GM18907 (cell line): ENCODE results near the gene FKBP5.
"Not testable (repeated sequence)": the region's sequence is repeated elsewhere in the genome, so short reads cannot be mapped to it uniquely, and the experiment has no call there.

Experiments
- ATAC-seq: cut with Tn5 transposase; IDR thresholded peaks from one replicate; pipeline ENCODE4 v1.9.1; 2021; ENCODE audit warnings: mild to moderate bottlenecking, moderate library complexity; ENCODE audit not compliant: unreplicated experiment

Gene FKBP5

GRCh38 chr6:35691027-35691824, 2.5 kb upstream of the FKBP5 start:
- ATAC-seq: no peak

- ATAC-seq: no peak
Measured at GRCh38 chr6:35690484-35690883, 1.8 kb upstream of the FKBP5 start.

- ATAC-seq: not testable (repeated sequence)
Measured at GRCh38 chr6:35690006-35690405, 1.3 kb upstream of the FKBP5 start.

DNA sequence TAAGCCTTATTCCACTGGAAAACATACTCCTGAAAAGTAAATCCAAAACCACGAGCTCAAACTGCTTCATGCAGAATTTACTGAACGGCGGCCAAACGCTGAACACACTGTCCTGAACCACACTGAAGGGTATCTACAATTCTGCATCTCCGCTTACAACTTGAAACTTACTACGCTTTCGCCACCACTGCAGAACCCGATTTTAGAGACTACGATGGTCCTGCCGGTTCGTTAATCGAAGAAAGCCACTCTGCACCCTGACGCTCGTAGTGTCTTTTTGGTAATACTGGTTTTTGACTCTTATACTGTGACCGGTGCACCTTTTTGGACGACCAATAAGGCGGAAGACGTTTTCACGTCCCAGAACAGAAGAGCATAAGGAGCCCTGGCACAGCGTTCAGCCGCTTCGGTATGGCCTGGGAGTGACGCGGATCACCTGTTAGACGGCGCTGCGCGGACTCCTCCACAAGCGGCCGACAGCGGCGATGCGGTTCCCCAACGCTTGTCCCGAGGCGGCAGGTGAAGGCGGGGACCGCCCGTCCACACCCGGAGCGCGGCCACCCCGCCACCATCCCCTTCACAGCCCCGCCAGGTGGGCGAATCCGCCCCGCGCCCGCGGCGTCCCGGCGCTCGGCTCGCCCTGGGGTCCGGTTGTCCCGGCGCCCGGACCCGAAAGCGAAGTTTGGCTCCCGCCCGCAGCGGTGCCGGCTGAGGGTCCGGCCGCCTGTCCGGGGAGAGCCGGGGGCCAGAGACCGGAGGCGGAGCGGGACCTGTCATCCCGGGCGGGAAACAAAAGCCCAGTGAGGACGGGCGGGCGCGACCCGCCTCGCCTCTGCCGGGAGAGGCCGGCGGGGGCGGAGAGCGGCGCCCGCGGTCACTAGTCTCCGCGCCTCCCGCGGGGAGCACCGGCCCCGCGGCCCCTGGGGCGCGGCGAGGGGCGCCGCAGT, 784 bp downstream of the FKBP5 start:
- ATAC-seq: peak; percentile 46

GRCh38 chr6:35686873-35687555, 1.7 kb downstream of the FKBP5 start:
- no peak for ATAC-seq

DNA sequence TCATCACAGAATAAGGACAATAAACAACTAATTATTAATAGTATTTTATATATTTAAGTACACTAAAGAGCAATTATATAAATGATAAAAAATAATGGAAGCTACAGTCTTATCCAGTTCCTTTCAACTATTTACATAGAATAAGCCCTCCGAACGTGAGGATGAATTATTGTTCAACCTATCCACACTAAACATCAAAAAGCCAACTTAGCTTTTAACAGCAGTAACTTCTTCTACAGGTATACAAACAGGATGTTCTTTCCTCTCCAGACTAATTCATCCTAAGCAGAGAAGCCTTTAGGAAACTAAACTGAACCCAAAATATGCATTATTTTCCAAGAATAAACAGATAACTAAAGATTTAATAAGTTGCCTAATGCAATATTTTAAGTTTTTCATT, 2.3 kb downstream of the FKBP5 start:
- ATAC-seq: no peak

- ATAC-seq: no peak
Measured at GRCh38 chr6:35683267-35683666, 5.4 kb downstream of the FKBP5 start.

- ATAC-seq: no peak
Measured at GRCh38 chr6:35681298-35681697, 7.4 kb downstream of the FKBP5 start.

GRCh38 chr6:35679399-35679798, 9.3 kb downstream of the FKBP5 start:
- ATAC-seq: no peak

- no peak for ATAC-seq
Measured at GRCh38 chr6:35678814-35679213, 9.9 kb downstream of the FKBP5 start.

DNA sequence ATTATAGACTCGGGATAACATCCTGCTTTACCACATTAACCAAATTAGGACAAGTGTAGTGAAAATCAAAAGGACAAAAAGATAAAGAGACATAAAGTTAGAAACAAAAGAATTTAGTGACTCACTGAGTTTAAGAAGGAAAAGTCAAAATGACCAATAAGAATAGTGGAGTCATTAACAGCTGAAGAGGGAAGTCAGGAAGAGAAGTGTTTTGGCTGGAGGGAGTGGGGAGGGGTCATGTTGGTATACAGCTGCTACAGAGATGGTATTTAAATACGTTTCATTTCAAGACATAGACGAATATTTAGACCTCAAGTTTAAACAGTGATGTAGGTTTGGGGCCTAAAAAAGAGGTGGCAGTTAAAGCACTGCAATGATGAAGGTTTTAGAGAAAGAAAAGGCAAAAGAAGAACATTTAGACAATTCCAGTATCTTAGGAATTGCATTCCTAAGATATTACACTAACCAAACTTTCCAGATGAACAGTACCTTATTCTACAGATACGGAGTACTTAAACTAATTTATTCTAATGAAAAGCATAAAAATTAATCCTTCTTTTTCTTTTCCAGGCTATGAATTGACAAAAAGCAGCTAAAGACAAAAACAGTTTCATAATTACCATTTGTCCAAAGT, 10.6 kb downstream of the FKBP5 start:
- ATAC-seq: no peak

DNA sequence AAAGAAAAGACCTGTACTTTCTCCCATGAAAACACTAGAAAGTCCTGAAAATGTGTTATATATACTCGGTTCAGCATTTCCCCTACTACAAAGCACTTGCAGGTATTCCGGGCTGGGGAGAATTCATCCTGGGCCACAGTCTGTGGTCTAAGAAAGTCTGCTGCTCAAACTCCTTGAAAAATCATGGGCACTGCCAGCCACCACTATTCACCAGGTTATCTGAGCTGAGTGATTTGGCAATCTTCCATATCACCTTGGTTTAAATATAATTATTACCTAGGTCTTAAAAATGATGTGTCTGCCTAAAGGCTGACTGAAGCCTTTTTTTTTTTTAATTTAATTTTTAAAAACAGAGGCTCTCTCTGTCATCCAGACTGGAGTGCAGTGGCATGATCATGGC, 11.3 kb downstream of the FKBP5 start:
- no peak for ATAC-seq

- ATAC-seq: no peak
Measured at GRCh38 chr6:35675871-35676459, 12.8 kb downstream of the FKBP5 start.

GRCh38 chr6:35674594-35674993, 14.1 kb downstream of the FKBP5 start:
- ATAC-seq: no peak

DNA sequence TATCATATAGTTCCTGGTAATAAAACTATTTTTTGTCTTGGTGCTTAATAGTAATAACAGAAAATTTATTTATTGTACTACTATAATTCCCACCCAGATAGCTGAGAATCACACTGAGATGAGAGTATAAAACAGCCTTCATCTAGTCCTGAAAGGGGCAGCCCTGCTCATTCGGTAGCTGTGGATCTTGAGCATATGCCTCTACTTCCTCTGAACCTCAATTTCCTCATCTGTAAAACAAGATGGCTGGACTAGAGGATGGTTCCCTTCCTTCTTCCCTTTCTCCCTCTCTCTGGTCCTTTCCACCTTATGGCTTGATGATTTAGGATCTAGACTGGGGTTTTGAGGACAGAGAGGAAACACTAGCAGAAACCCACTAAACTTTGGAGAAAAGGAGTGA, 15.0 kb downstream of the FKBP5 start:
- ATAC-seq: no peak

DNA sequence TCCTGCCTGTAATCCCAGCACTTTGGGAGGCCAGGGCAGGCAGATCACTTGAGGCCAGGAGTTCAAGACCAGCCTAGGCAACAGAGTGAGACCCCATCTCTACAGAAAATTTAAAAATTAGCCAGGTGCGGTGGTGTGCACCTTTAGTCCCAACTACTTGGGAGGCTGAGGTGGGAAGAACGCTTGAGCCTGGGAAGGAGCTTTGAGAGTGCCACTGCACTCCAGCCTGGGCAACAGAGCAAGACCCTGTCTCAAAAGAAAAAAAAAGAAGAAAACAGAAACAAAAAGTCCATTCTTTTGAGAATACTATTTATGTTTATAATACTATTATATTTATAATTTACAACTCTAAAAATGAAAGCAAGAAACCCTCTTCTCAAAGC, 15.4 kb downstream of the FKBP5 start:
- ATAC-seq: not testable (repeated sequence)

- ATAC-seq: not testable (repeated sequence)
Measured at GRCh38 chr6:35670453-35670852, 18.3 kb downstream of the FKBP5 start.

DNA sequence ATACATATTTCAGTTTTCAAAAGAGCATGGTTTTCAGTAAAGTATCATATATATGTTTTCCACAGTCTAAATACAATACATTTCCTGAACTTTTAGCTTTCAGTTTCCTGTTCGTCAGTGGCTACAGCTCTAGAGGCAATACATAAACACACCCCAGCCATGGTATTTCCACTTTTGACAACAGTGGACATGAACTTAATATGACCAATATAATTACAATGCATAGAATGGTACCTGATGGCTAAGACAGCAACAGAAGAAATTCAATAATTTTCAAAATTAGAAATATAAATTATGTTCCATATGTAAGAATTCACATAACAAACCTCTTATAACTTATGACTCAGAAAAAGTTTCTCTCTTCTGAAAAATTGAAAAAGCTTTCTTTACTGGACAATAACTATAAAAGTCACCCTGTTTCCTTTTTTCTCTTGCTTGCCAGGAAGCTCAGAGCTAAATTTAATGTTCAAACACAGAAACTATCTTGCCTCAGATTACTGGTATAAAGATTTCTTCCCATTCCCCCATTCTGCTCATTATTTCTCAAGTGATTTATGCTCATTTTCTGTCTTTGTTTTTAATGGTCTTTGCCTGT, 19.2 kb downstream of the FKBP5 start:
- ATAC-seq: no peak

GRCh38 chr6:35668744-35669450, 19.8 kb downstream of the FKBP5 start:
- ATAC-seq: no peak
